Measurements from ENCODE around the gene ERN2. TPM values are rescaled to one million over a fixed set of nuclear protein-coding genes. Genes with fewer than 3 reads are reported as not detected.
"Not testable (repeated sequence)": the region's sequence is repeated elsewhere in the genome, so short reads cannot be mapped to it uniquely, and the experiment has no call there.

Gene ERN2
- total RNA-seq, 2 experiments from 2014 or later: not detected

GRCh38 chr16:23753908-23754593, 41.0 kb upstream of the ERN2 start:
- H3K27me3 Mint-ChIP-seq: peaks cover 40% of the 10 kb centered on the region
- CTCF ChIA-PET: no interaction called here

DNA sequence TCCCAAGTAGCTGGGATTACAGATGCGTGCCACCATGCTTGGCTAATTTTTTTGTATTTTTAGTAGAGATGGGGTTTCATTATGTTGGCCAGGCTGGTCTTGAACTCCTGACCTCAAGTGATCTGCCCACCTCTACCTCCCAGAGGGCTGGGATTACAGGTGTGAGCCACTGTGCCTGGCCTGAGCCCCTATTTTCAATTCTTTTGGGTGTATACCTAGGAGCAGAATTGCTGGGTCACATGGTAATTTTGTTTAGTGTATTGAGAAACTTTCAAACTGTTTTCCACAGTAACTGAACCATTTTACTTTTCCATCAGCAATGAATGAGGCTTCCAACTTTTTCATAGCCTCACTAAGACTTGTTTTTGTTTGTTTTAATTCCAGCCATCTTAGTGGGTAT, 38.0 kb upstream of the ERN2 start:
- H3K27ac Mint-ChIP-seq; H3K4me1 Mint-ChIP-seq (ENCODE audit: low read depth); CTCF ChIA-PET; H3K4me3 Mint-ChIP-seq; intact Hi-C loops (cut with micrococcal nuclease); POLR2A ChIA-PET; DNase-seq; H3K36me3 Mint-ChIP-seq (ENCODE audit: low read depth); ATAC-seq; H3K9me3 Mint-ChIP-seq: not testable (repeated sequence)
- peaks cover 32% of the 10 kb centered on the region for H3K27me3 Mint-ChIP-seq

More at GRCh38 chr16:23753908-23754593, 41.0 kb upstream of the ERN2 start:
- no peak for TF ChIP-seq CTCF (IDR thresholded peaks at IDR 0.05)
- DNase-seq: no peak
- Mint-ChIP-seq H3K4me1 (ENCODE audit: low read depth) (no peaks in the 10 kb centered on the region), H3K4me3 (no peak overlapping the region), H3K27ac (no peak overlapping the region), H3K36me3 (ENCODE audit: low read depth) (no peaks in the 10 kb centered on the region), H3K9me3 (no peaks in the 10 kb centered on the region)
- intact Hi-C loops (cut with micrococcal nuclease): no loop called here
- POLR2A ChIA-PET: no interaction called here
- ATAC-seq: no peak

GRCh38 chr16:23748630-23749029, 35.6 kb upstream of the ERN2 start:
- Mint-ChIP-seq H3K4me1 (ENCODE audit: low read depth) (no peaks in the 10 kb centered on the region), H3K27me3 (peaks cover 16% of the 10 kb centered on the region), H3K9me3 (no peaks in the 10 kb centered on the region), H3K27ac (no peak overlapping the region), H3K4me3 (no peak overlapping the region), H3K36me3 (ENCODE audit: low read depth) (no peaks in the 10 kb centered on the region)
- DNase-seq (no peak), ATAC-seq (no peak)
- intact Hi-C loops (cut with micrococcal nuclease): no loop called here
- ChIA-PET POLR2A (no interaction called here), CTCF (no interaction called here)
- no peak for TF ChIP-seq CTCF (IDR thresholded peaks at IDR 0.05)

DNA sequence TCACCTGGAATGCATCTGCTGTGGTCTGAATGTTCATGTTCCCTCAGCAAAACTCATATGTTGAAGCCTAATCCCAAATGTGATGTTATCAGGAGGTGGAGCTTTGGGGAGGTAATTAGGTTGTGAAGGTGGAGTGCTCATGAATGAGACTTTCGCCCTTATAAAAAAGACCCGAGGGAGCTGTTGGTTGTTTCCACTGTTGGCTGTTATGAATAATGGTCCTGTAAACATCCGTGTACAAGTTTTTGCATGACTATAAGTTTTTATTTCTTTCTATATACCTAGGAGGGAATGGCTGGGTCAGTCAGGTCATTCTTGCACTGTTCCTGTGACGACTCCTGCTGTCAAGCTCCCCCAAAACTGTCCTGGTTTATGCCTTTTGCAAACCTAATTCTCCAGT, 32.2 kb upstream of the ERN2 start:
- ATAC-seq (no peak), DNase-seq (no peak)
- Mint-ChIP-seq H3K36me3 (ENCODE audit: low read depth) (no peaks in the 10 kb centered on the region), H3K9me3 (no peaks in the 10 kb centered on the region), H3K4me1 (ENCODE audit: low read depth) (no peaks in the 10 kb centered on the region), H3K4me3 (no peak overlapping the region), H3K27ac (no peak overlapping the region), H3K27me3 (peaks cover 20% of the 10 kb centered on the region)
- POLR2A ChIA-PET: no interaction called here
- CTCF ChIA-PET: interaction anchor here (1.4 kb wide), 1 partner anchor 11 kb away, joined by 3 read pairs; no protein-coding TSS in a partner anchor
- intact Hi-C loops (cut with micrococcal nuclease): no loop called here
- TF ChIP-seq CTCF (IDR thresholded peaks at IDR 0.05): no peak

GRCh38 chr16:23742766-23743165, 29.7 kb upstream of the ERN2 start:
- intact Hi-C loops (cut with micrococcal nuclease): no loop called here
- DNase-seq (no peak), ATAC-seq (no peak)
- no peaks in the 10 kb centered on the region for H3K9me3 Mint-ChIP-seq
- POLR2A ChIA-PET: interaction anchor here (0.6 to 0.7 kb wide), 2 partner anchors 292 to 794 kb away, joined by 3 read pairs; no protein-coding TSS in a partner anchor
- no peak overlapping the region for H3K27ac Mint-ChIP-seq
- no peak overlapping the region for H3K4me3 Mint-ChIP-seq
- CTCF ChIA-PET: no interaction called here
- no peaks in the 10 kb centered on the region for H3K4me1 Mint-ChIP-seq (ENCODE audit: low read depth)
- H3K27me3 Mint-ChIP-seq: peaks cover 18% of the 10 kb centered on the region
- TF ChIP-seq CTCF (IDR thresholded peaks at IDR 0.05): no peak
- H3K36me3 Mint-ChIP-seq (ENCODE audit: low read depth): no peaks in the 10 kb centered on the region
